Measurements from ENCODE around the gene PRDM16. TPM values are rescaled to one million over a fixed set of nuclear protein-coding genes. Genes with fewer than 3 reads are reported as not detected.

PRDM16 gene
- polyA plus RNA-seq, 1 of the 3 experiments (the other 2 are of a cell fraction), result not detected

GRCh38 chr1:3377166-3377565 lies 308.2 kb downstream of the PRDM16 start (continued):
- TF ChIP-seq EZH2phosphoT487 (IDR thresholded peaks at IDR 0.05; ENCODE audit: borderline replicate concordance, low read depth) (no peak), RCOR1 (IDR thresholded peaks at IDR 0.05; ENCODE audit: low read length) (no peak)

- TF ChIP-seq RXRA (IDR thresholded peaks at IDR 0.05; ENCODE audit: borderline replicate concordance, low read depth), result no peak
- TF ChIP-seq REST (IDR thresholded peaks at IDR 0.05; ENCODE audit: low read depth, low read length), result no peak
- TF ChIP-seq CTCF (IDR thresholded peaks at IDR 0.05), result no peak
- TF ChIP-seq RFX5 (IDR thresholded peaks at IDR 0.05; ENCODE audit: low read length), result no peak
- TF ChIP-seq USF1 (IDR thresholded peaks at IDR 0.05; ENCODE audit: borderline replicate concordance, low read depth), result no peak
- no peak for TF ChIP-seq USF2 (IDR thresholded peaks at IDR 0.05; ENCODE audit: borderline replicate concordance, low read depth, low read length)
- no peak for TF ChIP-seq SIN3A (IDR thresholded peaks at IDR 0.05; ENCODE audit: borderline replicate concordance, low read depth, low read length)
- no peak for TF ChIP-seq FOSL2 (IDR thresholded peaks at IDR 0.05; ENCODE audit: borderline replicate concordance, low read depth)
- TF ChIP-seq PBX3 (IDR thresholded peaks at IDR 0.05), result no peak
- TF ChIP-seq FOXM1 (IDR thresholded peaks at IDR 0.05; ENCODE audit: low read depth), result no peak
- TF ChIP-seq MXI1 (IDR thresholded peaks at IDR 0.05; ENCODE audit: low read depth, low read length), result no peak
- no peak for TF ChIP-seq TCF12 (IDR thresholded peaks at IDR 0.05)
- TF ChIP-seq RCOR1 (IDR thresholded peaks at IDR 0.05; ENCODE audit: low read length), result no peak
- no peak for TF ChIP-seq MAX (IDR thresholded peaks at IDR 0.05; ENCODE audit: low read depth)
- no peak for TF ChIP-seq POLR2AphosphoS5 (IDR thresholded peaks at IDR 0.05; ENCODE audit: low read depth, low read length)
- no peak for TF ChIP-seq RAD21 (IDR thresholded peaks at IDR 0.05; ENCODE audit: low read length)
- TF ChIP-seq IRF3 (IDR thresholded peaks at IDR 0.05; ENCODE audit: low read depth, low read length), result no peak
- TF ChIP-seq EZH2phosphoT487 (IDR thresholded peaks at IDR 0.05; ENCODE audit: borderline replicate concordance, low read depth), result no peak
- no peak for TF ChIP-seq TEAD4 (IDR thresholded peaks at IDR 0.05; ENCODE audit: borderline replicate concordance, insufficient read depth)
- TF ChIP-seq GABPA (IDR thresholded peaks at IDR 0.05; ENCODE audit: low read depth), result no peak
- CTCF ChIA-PET, result no interaction called here
- H3K9me2 ChIP-seq, result no peaks in the 10 kb centered on the region
- no peak overlapping the region for H3K27ac ChIP-seq (ENCODE audit: low read depth in 2 of 2, low read length in 1 of 2)
- DNase-seq, result no peak
- H4K20me1 ChIP-seq (ENCODE audit: insufficient read depth), result no peaks in the 10 kb centered on the region
- H3K9me3 ChIP-seq, result no peaks in the 10 kb centered on the region
- H3K4me1 ChIP-seq (ENCODE audit: control insufficient read depth in 1 of 2, insufficient read depth in 2 of 2, low read depth in 1 of 2, low read length in 1 of 2), result no peaks in the 10 kb centered on the region
- H2AFZ ChIP-seq (ENCODE audit: low read depth), result no peak overlapping the region
- H3K4me2 ChIP-seq, result no peak overlapping the region
- POLR2A ChIA-PET, result no interaction called here
- peaks cover 10% of the 10 kb centered on the region; the same call in 1 of the 2 replicates for H3K27me3 ChIP-seq (ENCODE audit: insufficient read depth)
- no peaks in the 10 kb centered on the region for H3F3A ChIP-seq (replicated peaks; ENCODE audit: insufficient read depth)
- 24% methylated on average over 15 of the region's 24 CpGs for WGBS (ENCODE audit: low lambda C conversion rate)
- H3K79me2 ChIP-seq (ENCODE audit: insufficient read depth), result no peaks in the 10 kb centered on the region
- no peaks in the 10 kb centered on the region for H3K36me3 ChIP-seq (replicated peaks in 1 of 2; ENCODE audit: control insufficient read depth in 1 of 2, insufficient read depth in 2 of 2, low read length in 1 of 2)
- H3K9ac ChIP-seq, result no peak overlapping the region
- H3K4me3 ChIP-seq (ENCODE audit: low read depth in 2 of 2, low read length in 1 of 2), result no peak overlapping the region
Observed at GRCh38 chr1:3377604-3378279, 308.7 kb downstream of the PRDM16 start.

All from SK-N-SH (cell line).